Measurements from ENCODE around the gene PEX14. TPM values are rescaled to one million over a fixed set of nuclear protein-coding genes. Genes with fewer than 3 reads are reported as not detected.

PEX14 gene
- total RNA-seq, 1 experiment from 2014 or later: 29.3 TPM

DNA sequence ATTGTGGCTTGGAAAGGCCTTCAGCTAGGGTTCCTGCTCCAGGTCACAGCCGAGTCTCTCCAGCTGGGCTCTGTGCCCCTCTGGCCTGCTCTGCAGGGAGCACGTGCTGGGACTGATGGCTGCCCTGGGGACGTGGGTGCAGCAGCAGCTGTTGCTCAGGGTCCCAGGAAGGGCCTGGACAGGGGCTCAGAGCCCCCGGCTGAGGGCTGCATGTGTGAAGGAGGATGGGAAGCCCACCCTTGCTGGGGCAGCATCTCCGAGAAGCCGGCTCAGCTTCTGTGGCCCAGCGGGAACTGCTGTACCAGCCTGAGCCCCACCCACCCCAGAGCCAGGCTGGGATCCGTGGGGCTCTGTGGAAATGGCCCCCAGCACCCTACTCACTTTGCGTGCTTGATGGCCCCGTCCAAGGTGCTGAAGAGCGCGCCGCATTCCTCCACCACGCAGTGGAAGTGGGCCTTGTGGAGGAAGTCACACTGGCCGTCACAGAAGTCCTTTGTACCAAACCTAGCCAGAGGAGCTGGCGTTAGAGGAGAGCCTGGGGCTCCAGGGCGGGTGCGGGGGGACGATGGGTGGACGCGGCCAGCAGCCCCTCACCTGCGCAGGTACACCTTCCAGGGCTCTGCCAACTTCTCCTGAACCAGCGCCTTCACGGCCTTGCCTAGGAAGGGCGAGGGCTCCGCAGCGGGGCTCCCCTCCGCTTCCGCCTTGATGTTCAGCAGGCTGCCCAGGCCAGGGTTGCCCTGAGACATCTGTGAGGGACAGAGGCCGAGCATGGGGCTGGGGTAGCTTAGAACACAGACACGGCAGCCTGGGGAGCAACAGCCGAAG, 174.2 kb downstream of the PEX14 start:
- no peak overlapping the region for H2AFZ ChIP-seq (ENCODE audit: low read depth, low read length, poor library complexity, severe bottlenecking)
- no peak for TF ChIP-seq TCF7L2 (IDR thresholded peaks at IDR 0.05; ENCODE audit: borderline replicate concordance, extremely low read depth, insufficient read depth, insufficient read length)
- TF ChIP-seq SRF (IDR thresholded peaks at IDR 0.05; ENCODE audit: low read depth): no peak
- TF ChIP-seq EZH2phosphoT487 (IDR thresholded peaks at IDR 0.05; ENCODE audit: borderline replicate concordance): no peak
- TF ChIP-seq FOSL1 (IDR thresholded peaks at IDR 0.05; ENCODE audit: low read depth): no peak
- no peak for TF ChIP-seq JUND (IDR thresholded peaks at IDR 0.05)
- TF ChIP-seq, protein P1, sequence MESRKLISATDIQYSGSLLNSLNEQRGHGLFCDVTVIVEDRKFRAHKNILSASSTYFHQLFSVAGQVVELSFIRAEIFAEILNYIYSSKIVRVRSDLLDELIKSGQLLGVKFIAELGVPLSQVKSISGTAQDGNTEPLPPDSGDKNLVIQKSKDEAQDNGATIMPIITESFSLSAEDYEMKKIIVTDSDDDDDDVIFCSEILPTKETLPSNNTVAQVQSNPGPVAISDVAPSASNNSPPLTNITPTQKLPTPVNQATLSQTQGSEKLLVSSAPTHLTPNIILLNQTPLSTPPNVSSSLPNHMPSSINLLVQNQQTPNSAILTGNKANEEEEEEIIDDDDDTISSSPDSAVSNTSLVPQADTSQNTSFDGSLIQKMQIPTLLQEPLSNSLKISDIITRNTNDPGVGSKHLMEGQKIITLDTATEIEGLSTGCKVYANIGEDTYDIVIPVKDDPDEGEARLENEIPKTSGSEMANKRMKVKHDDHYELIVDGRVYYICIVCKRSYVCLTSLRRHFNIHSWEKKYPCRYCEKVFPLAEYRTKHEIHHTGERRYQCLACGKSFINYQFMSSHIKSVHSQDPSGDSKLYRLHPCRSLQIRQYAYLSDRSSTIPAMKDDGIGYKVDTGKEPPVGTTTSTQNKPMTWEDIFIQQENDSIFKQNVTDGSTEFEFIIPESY (IDR thresholded peaks at IDR 0.05; ENCODE audit: extremely low read depth, insufficient replicate concordance, low read length): no peak
- TF ChIP-seq SP1 (IDR thresholded peaks at IDR 0.05; ENCODE audit: low read depth): no peak
- TF ChIP-seq, protein P2, sequence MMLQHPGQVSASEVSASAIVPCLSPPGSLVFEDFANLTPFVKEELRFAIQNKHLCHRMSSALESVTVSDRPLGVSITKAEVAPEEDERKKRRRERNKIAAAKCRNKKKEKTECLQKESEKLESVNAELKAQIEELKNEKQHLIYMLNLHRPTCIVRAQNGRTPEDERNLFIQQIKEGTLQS (IDR thresholded peaks at IDR 0.05): no peak
- TF ChIP-seq ZNF274 (IDR thresholded peaks at IDR 0.05; ENCODE audit: low read depth, low read length): no peak
- TF ChIP-seq ELF1 (IDR thresholded peaks at IDR 0.05; ENCODE audit: borderline replicate concordance, low read depth): no peak
- no peak for TF ChIP-seq EGR1 (IDR thresholded peaks at IDR 0.05; ENCODE audit: low read depth)
- no peak for TF ChIP-seq RAD21 (IDR thresholded peaks at IDR 0.05; ENCODE audit: low read depth)
- TF ChIP-seq ZFX (IDR thresholded peaks at IDR 0.05): no peak
- TF ChIP-seq EZH2 (IDR thresholded peaks at IDR 0.05): no peak
- no peak for TF ChIP-seq SIN3A (IDR thresholded peaks at IDR 0.05; ENCODE audit: low read depth)
- TF ChIP-seq, protein P3, sequence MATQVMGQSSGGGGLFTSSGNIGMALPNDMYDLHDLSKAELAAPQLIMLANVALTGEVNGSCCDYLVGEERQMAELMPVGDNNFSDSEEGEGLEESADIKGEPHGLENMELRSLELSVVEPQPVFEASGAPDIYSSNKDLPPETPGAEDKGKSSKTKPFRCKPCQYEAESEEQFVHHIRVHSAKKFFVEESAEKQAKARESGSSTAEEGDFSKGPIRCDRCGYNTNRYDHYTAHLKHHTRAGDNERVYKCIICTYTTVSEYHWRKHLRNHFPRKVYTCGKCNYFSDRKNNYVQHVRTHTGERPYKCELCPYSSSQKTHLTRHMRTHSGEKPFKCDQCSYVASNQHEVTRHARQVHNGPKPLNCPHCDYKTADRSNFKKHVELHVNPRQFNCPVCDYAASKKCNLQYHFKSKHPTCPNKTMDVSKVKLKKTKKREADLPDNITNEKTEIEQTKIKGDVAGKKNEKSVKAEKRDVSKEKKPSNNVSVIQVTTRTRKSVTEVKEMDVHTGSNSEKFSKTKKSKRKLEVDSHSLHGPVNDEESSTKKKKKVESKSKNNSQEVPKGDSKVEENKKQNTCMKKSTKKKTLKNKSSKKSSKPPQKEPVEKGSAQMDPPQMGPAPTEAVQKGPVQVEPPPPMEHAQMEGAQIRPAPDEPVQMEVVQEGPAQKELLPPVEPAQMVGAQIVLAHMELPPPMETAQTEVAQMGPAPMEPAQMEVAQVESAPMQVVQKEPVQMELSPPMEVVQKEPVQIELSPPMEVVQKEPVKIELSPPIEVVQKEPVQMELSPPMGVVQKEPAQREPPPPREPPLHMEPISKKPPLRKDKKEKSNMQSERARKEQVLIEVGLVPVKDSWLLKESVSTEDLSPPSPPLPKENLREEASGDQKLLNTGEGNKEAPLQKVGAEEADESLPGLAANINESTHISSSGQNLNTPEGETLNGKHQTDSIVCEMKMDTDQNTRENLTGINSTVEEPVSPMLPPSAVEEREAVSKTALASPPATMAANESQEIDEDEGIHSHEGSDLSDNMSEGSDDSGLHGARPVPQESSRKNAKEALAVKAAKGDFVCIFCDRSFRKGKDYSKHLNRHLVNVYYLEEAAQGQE (IDR thresholded peaks at IDR 0.05; ENCODE audit: low read depth): no peak
- no peak for TF ChIP-seq CEBPB (IDR thresholded peaks at IDR 0.05; ENCODE audit: low read depth)
- H4K20me1 ChIP-seq (ENCODE audit: insufficient read depth): no peaks in the 10 kb centered on the region
- H3K4me2 ChIP-seq (ENCODE audit: low read length): no peak overlapping the region
- H3K79me2 ChIP-seq (ENCODE audit: insufficient read depth, low read length): no peaks in the 10 kb centered on the region
- H3K9ac ChIP-seq (ENCODE audit: low read length): no peak overlapping the region
- H3K9me3 ChIP-seq (ENCODE audit: control insufficient read depth in 1 of 2, insufficient read depth in 1 of 2, low read depth in 1 of 2, low read length in 2 of 2): no peaks in the 10 kb centered on the region
- POLR2A ChIA-PET: no interaction called here
- peaks cover 0 to 20% of the 10 kb centered on the region in 2 experiments; a peak in 2 of 4 replicates for H3K4me1 ChIP-seq (ENCODE audit: control insufficient read depth in 1 of 2, insufficient read depth in 2 of 2, low read length in 2 of 2)
- intact Hi-C loops (cut with micrococcal nuclease): no loop called here
- DNase-seq (ENCODE audit: low read depth, low spot score) (no peak), ATAC-seq (no peak)
- RAD21 ChIA-PET (ENCODE audit: low non-redundant PET in 1 of 2, low total read pairs in 2 of 2, uncharacterized antibody in 2 of 2, unreplicated experiment in 2 of 2): no interaction called here
- no peaks in the 10 kb centered on the region for H3K36me3 ChIP-seq (ENCODE audit: control insufficient read depth in 1 of 2, insufficient read depth in 2 of 2, low read length in 2 of 2)
- H3K27me3 ChIP-seq (ENCODE audit: insufficient read depth, low read length): no peaks in the 10 kb centered on the region
- H3K9me2 ChIP-seq (ENCODE audit: insufficient read depth): no peaks in the 10 kb centered on the region
- H3K27ac ChIP-seq (ENCODE audit: low read depth, low read length): no peak overlapping the region
- no peak overlapping the region for H3K4me3 ChIP-seq (replicated peaks in 1 of 2; ENCODE audit: low read depth in 1 of 2, low read length in 2 of 2)
- CTCF ChIA-PET: no interaction called here
- BruUV-seq (replicated peaks): no TSS peak
